ENCODE measurements around the gene RMC1.

DNA sequence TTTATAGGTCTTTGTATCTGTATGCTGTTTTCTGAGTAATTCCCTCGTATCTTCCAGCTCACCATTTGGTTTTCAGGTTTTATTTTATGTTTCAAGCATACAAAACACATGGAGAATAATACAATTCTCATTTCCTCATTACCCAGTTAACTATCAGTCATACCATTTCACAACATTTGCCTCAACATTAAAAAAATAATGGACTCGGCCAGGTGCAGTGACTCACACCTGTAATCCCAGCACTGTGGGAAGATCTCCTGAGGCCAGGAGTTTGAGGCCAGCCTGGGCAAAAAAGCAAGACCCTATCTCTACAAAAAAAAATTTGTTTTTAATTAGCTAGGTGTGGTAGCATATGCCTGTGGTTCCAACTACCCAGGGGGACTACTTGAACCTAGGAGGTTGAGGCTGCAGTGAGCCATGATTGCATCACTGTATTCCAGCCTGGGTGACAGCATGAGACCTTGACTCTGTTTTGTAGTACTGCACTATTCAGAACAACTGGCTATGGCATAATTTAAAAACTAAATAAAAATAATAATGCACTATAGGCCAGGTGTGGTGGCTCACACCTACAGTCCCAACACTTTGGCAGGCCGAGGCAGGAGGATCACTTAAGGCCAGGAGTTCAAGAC lies 62.7 kb downstream of the RMC1 start:
- TF ChIP-seq, protein P1, sequence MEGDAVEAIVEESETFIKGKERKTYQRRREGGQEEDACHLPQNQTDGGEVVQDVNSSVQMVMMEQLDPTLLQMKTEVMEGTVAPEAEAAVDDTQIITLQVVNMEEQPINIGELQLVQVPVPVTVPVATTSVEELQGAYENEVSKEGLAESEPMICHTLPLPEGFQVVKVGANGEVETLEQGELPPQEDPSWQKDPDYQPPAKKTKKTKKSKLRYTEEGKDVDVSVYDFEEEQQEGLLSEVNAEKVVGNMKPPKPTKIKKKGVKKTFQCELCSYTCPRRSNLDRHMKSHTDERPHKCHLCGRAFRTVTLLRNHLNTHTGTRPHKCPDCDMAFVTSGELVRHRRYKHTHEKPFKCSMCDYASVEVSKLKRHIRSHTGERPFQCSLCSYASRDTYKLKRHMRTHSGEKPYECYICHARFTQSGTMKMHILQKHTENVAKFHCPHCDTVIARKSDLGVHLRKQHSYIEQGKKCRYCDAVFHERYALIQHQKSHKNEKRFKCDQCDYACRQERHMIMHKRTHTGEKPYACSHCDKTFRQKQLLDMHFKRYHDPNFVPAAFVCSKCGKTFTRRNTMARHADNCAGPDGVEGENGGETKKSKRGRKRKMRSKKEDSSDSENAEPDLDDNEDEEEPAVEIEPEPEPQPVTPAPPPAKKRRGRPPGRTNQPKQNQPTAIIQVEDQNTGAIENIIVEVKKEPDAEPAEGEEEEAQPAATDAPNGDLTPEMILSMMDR (IDR thresholded peaks at IDR 0.05): no peak
- TF ChIP-seq POLR2A (IDR thresholded peaks at IDR 0.05): no peak
